Measurements from ENCODE around the gene BICRA.
"Not testable (repeated sequence)": the region's sequence is repeated elsewhere in the genome, so short reads cannot be mapped to it uniquely, and the experiment has no call there.

GRCh38 chr19:47728295-47728694 is 119.4 kb downstream of the BICRA start:
- TF ChIP-seq POLR2A, POLR2AphosphoS5, TAF1, POU2F2, SPI1 (IDR thresholded peaks at IDR 0.05; ENCODE audit: low read depth, low read length): not testable (repeated sequence)
